Neural cell (in vitro differentiated cells): ENCODE measurements around the gene DAGLA. TPM values are rescaled to one million over a fixed set of nuclear protein-coding genes. Genes with fewer than 3 reads are reported as not detected.

Experiments
- H2AFZ ChIP-seq: fragments of 200-600, 300-800 bp; sonication (generic), shearing (Covaris generic); 2 replicates; pipeline ENCODE4 v1.6.0; 2014; ENCODE audit warnings: low read depth, mild to moderate bottlenecking, antibody characterized with exemption, low read length, moderate library complexity
- H3F3A ChIP-seq: fragments of 200-600 bp; shearing (Covaris generic); 2 replicates; pipeline ENCODE4 v1.6.1; 2016; ENCODE audit warnings: mild to moderate bottlenecking, moderate library complexity, mixed read lengths, antibody characterized with exemption, low read length; ENCODE audit not compliant: insufficient read depth, poor library complexity, severe bottlenecking
- H3K27ac ChIP-seq: fragments of 200-600, 300-800 bp; sonication (generic), shearing (Covaris generic); 2 replicates; pipeline ENCODE4 v1.5.1; 2014; ENCODE audit warnings: mild to moderate bottlenecking, low read length, moderate library complexity
- H3K27me3 ChIP-seq: fragments of 300-800, 200-600 bp; sonication (generic), shearing (Covaris generic); 2 replicates; pipeline ENCODE4 v1.6.0; 2014; ENCODE audit warnings: mild to moderate bottlenecking, low read depth, low read length, moderate library complexity; ENCODE audit not compliant: insufficient read depth
- H3K36me3 ChIP-seq: fragments of 300-800, 200-600 bp; sonication (generic), shearing (Covaris generic); 2 replicates; pipeline ENCODE4 v1.5.1; 2014; ENCODE audit warnings: mild to moderate bottlenecking, antibody characterized with exemption, low read length, moderate library complexity; ENCODE audit not compliant: insufficient read depth
- H3K4me2 ChIP-seq: fragments of 300-800, 200-600 bp; sonication (generic), shearing (Covaris generic); 2 replicates; pipeline ENCODE4 v1.6.0; 2014; ENCODE audit warnings: mild to moderate bottlenecking, low read length
- H3K4me3 ChIP-seq: fragments of 300-800, 200-600 bp; sonication (generic), shearing (Covaris generic); 2 replicates; pipeline ENCODE4 v1.5.1; 2014; ENCODE audit warnings: mild to moderate bottlenecking, low read length, moderate library complexity
- H3K79me2 ChIP-seq: fragments of 200-600 bp; shearing (Covaris generic); replicated peaks from 2 replicates; pipeline ENCODE4 v1.6.0; 2014; ENCODE audit warnings: mild to moderate bottlenecking, low read length, moderate library complexity; ENCODE audit not compliant: insufficient read depth
- H3K9ac ChIP-seq: fragments of 300-800, 200-600 bp; sonication (generic), shearing (Covaris generic); 2 replicates; pipeline ENCODE4 v1.6.1; 2016; ENCODE audit warnings: mild to moderate bottlenecking, low read length, mixed read lengths
- H3K9me2 ChIP-seq: fragments of 200-600 bp; shearing (Covaris generic); 2 replicates; pipeline ENCODE4 v1.6.1; 2016; ENCODE audit warnings: mild to moderate bottlenecking, low read length, mixed read lengths; ENCODE audit not compliant: insufficient read depth
- H3K9me3 ChIP-seq: fragments of 200-600, 300-800 bp; sonication (generic), shearing (Covaris generic); 2 replicates; pipeline ENCODE4 v1.6.1; 2016; ENCODE audit warnings: mild to moderate bottlenecking, mixed run types, low read length, moderate library complexity, mixed read lengths
- H4K20me1 ChIP-seq: fragments of 200-600 bp; shearing (Covaris generic); 2 replicates; pipeline ENCODE4 v1.6.1; 2016; ENCODE audit warnings: mild to moderate bottlenecking, mixed run types; ENCODE audit not compliant: insufficient read depth
- EP300 ChIP-seq: fragments of 450-650 bp; conservative IDR thresholded peaks from 2 replicates; pipeline ENCODE4 v1.6.1; 2014; ENCODE audit warnings: antibody characterized with exemption, mild to moderate bottlenecking, moderate library complexity; ENCODE audit not compliant: poor library complexity, severe bottlenecking
- EZH2 ChIP-seq: fragments of 200-600, 300-800 bp; shearing (Covaris generic), sonication (generic); IDR thresholded peaks from 2 replicates; pipeline ENCODE4 v1.6.1; 2014; ENCODE audit warnings: antibody characterized with exemption, low read length, borderline replicate concordance, mild to moderate bottlenecking; ENCODE audit not compliant: insufficient read depth, poor library complexity, severe bottlenecking
- MXI1 ChIP-seq: fragments of 450-650 bp; conservative IDR thresholded peaks from 2 replicates; pipeline ENCODE4 v1.6.1; 2014; ENCODE audit warnings: antibody characterized with exemption, mild to moderate bottlenecking; ENCODE audit not compliant: poor library complexity, severe bottlenecking
- POLR2AphosphoS5 ChIP-seq: IDR thresholded peaks from 2 replicates; pipeline ENCODE4 v1.6.1; 2012
- RAD21 ChIP-seq: fragments of 450-650 bp; conservative IDR thresholded peaks from 2 replicates; pipeline ENCODE4 v1.6.1; 2014; ENCODE audit warnings: antibody characterized with exemption, mild to moderate bottlenecking, moderate library complexity
- SMC3 ChIP-seq: fragments of 450-650 bp; conservative IDR thresholded peaks from 2 replicates; pipeline ENCODE4 v1.6.1; 2014; ENCODE audit warnings: antibody characterized with exemption, mild to moderate bottlenecking, moderate library complexity; ENCODE audit not compliant: poor library complexity
- TAF1 ChIP-seq: IDR thresholded peaks from 2 replicates; pipeline ENCODE4 v1.6.1; 2012; ENCODE audit warnings: low read depth
- polyA plus RNA-seq: library from polyadenylated mRNA; depleted of rRNA; stranded (reverse); fragments of >200 nt; gene quantifications from 2 replicates; pipeline ENCODE4 v1.2.3, GENCODE V29; 2014
- TF ChIP-seq, protein P1 (sequence below): fragments of 450-650 bp; IDR thresholded peaks from 2 replicates; pipeline ENCODE4 v1.5.1; 2014; ENCODE audit warnings: antibody characterized with exemption, mild to moderate bottlenecking, moderate library complexity; ENCODE audit not compliant: poor library complexity, severe bottlenecking
- TF ChIP-seq, protein P2 (sequence below): IDR thresholded peaks from 2 replicates; pipeline ENCODE4 v1.6.1; 2012; ENCODE audit warnings: borderline replicate concordance

DAGLA gene
- polyA plus RNA-seq, 1 donor from 2014 or later, result 4.5 TPM

DNA sequence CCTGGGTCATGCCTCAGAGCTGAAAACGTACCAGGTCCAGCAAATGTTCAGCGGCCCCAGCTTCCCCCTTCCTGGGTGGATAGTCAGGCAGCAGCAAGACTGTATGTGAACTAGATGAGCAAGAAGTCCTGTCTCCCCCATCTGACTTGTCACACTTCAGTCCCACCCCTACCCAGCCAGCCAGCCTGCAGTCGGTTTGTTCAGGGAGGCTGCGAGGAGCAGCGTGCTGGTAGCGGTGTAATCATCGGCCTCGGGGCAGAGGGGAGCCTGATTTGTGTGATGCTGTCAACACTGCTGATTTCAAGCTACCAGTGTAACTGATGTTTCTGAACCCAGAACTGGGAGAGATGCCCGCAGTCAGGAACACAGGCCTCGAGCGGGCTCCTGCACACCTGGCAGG, 102.7 kb downstream of the DAGLA start:
- H3F3A ChIP-seq, result no peaks in the 10 kb centered on the region
- no peaks in the 10 kb centered on the region for H3K27me3 ChIP-seq
- no peaks in the 10 kb centered on the region for H3K36me3 ChIP-seq
- H4K20me1 ChIP-seq, result no peaks in the 10 kb centered on the region
- H3K27ac ChIP-seq, result no peak overlapping the region
- H2AFZ ChIP-seq, result no peak overlapping the region
- H3K4me3 ChIP-seq, result no peak overlapping the region
- TF ChIP-seq TAF1, result no peak
- H3K9me2 ChIP-seq, result no peaks in the 10 kb centered on the region
- H3K4me2 ChIP-seq, result no peak overlapping the region
- no peaks in the 10 kb centered on the region for H3K9me3 ChIP-seq
- H3K79me2 ChIP-seq, result no peaks in the 10 kb centered on the region
- H3K9ac ChIP-seq, result no peak overlapping the region

DNA sequence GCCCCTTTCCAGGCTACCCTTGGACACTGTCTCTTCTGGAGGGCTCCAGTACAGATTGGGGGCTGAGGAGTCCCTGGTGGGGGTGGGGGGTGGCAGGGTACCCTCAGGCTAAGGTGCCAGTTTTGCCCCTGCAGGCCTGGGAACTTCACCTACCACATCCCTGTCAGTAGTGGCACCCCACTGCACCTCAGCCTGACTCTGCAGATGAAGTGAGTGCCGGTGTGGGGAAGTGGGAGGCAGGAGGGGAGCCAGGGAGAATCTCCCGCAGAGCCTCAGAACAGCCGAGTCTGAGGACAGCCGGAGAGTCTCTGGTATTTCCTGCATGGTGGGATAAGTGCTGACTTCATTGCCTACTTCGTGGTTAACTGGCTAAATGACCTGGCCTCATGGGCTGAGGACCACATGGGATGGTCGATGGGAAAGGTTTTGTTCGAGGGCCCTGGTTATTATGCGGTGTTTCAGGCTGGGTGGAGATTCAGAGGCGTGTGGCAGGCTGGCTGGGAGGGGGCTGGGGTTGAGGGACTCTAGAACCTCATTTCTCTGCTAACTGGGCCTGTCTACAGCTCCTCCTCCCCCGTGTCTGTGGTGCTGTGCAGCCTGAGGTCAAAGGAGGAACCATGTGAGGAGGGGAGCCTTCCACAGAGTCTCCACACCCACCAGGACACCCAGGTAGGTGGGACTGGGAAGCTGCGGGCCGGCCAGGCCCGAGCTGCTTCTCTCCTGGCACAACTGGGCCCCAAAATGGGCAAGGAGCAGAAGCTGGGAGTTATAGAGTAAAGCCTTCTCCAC, 103.7 kb downstream of the DAGLA start:
- Histone ChIP-seq H3K36me3 (no peaks in the 10 kb centered on the region), H3K27me3 (no peaks in the 10 kb centered on the region), H3K27ac (no peak overlapping the region), H3K79me2 (no peaks in the 10 kb centered on the region), H2AFZ (no peak overlapping the region), H3F3A (no peaks in the 10 kb centered on the region), H3K9ac (no peak overlapping the region), H3K9me2 (no peaks in the 10 kb centered on the region), H4K20me1 (no peaks in the 10 kb centered on the region), H3K9me3 (no peaks in the 10 kb centered on the region), H3K4me3 (no peak overlapping the region), H3K4me2 (no peak overlapping the region)
- TF ChIP-seq, protein P1, sequence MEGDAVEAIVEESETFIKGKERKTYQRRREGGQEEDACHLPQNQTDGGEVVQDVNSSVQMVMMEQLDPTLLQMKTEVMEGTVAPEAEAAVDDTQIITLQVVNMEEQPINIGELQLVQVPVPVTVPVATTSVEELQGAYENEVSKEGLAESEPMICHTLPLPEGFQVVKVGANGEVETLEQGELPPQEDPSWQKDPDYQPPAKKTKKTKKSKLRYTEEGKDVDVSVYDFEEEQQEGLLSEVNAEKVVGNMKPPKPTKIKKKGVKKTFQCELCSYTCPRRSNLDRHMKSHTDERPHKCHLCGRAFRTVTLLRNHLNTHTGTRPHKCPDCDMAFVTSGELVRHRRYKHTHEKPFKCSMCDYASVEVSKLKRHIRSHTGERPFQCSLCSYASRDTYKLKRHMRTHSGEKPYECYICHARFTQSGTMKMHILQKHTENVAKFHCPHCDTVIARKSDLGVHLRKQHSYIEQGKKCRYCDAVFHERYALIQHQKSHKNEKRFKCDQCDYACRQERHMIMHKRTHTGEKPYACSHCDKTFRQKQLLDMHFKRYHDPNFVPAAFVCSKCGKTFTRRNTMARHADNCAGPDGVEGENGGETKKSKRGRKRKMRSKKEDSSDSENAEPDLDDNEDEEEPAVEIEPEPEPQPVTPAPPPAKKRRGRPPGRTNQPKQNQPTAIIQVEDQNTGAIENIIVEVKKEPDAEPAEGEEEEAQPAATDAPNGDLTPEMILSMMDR, result no peak

DNA sequence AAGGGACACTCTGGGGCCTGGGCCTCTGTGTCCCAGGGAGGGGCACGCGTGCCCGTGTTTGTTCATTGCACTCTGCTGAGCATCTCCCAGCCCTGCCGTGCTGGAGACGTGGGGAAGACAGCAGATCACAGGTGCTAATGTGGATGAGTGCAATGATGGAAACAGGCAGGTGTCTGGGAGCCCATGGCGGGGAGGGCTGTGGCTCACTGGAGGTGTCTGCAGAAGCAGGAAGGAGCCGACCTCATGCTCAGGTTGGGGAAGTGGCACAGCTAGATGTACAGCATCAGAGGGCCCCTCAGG, 104.3 kb downstream of the DAGLA start:
- Histone ChIP-seq H3K36me3 (no peaks in the 10 kb centered on the region), H2AFZ (no peak overlapping the region), H3K27me3 (no peaks in the 10 kb centered on the region), H3F3A (no peaks in the 10 kb centered on the region), H3K4me2 (no peak overlapping the region), H3K9ac (no peak overlapping the region), H4K20me1 (no peaks in the 10 kb centered on the region), H3K4me3 (no peak overlapping the region), H3K27ac (no peak overlapping the region), H3K79me2 (no peaks in the 10 kb centered on the region), H3K9me3 (no peaks in the 10 kb centered on the region), H3K9me2 (no peaks in the 10 kb centered on the region)
- TF ChIP-seq EZH2 (no peak), SMC3 (no peak), POLR2AphosphoS5 (no peak), RAD21 (no peak), TAF1 (no peak), EP300 (no peak), MXI1 (no peak)
- TF ChIP-seq, protein P2, sequence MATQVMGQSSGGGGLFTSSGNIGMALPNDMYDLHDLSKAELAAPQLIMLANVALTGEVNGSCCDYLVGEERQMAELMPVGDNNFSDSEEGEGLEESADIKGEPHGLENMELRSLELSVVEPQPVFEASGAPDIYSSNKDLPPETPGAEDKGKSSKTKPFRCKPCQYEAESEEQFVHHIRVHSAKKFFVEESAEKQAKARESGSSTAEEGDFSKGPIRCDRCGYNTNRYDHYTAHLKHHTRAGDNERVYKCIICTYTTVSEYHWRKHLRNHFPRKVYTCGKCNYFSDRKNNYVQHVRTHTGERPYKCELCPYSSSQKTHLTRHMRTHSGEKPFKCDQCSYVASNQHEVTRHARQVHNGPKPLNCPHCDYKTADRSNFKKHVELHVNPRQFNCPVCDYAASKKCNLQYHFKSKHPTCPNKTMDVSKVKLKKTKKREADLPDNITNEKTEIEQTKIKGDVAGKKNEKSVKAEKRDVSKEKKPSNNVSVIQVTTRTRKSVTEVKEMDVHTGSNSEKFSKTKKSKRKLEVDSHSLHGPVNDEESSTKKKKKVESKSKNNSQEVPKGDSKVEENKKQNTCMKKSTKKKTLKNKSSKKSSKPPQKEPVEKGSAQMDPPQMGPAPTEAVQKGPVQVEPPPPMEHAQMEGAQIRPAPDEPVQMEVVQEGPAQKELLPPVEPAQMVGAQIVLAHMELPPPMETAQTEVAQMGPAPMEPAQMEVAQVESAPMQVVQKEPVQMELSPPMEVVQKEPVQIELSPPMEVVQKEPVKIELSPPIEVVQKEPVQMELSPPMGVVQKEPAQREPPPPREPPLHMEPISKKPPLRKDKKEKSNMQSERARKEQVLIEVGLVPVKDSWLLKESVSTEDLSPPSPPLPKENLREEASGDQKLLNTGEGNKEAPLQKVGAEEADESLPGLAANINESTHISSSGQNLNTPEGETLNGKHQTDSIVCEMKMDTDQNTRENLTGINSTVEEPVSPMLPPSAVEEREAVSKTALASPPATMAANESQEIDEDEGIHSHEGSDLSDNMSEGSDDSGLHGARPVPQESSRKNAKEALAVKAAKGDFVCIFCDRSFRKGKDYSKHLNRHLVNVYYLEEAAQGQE, result no peak
- TF ChIP-seq, protein P1, result no peak
